GM12864 (cell line): ENCODE data around the gene METTL4.
"Not testable (repeated sequence)": the region's sequence is repeated elsewhere in the genome, so short reads cannot be mapped to it uniquely, and the experiment has no call there.

Experiments
- DNase-seq: peaks from one replicate; pipeline ENCODE4 v3.0.0-alpha.2; 2011; ENCODE audit warnings: low read depth
- H3K4me3 ChIP-seq: 2 replicates; pipeline ENCODE4 v1.5.1; 2011; ENCODE audit warnings: mild to moderate bottlenecking, low read depth, low read length, control low read depth
- TF ChIP-seq, protein P1 (sequence below): IDR thresholded peaks from 2 replicates; pipeline ENCODE4 v1.5.1; 2011; ENCODE audit warnings: low read depth, mild to moderate bottlenecking, moderate library complexity, low read length, control low read depth, inconsistent platforms; ENCODE audit errors: missing control alignments

Gene METTL4

DNA sequence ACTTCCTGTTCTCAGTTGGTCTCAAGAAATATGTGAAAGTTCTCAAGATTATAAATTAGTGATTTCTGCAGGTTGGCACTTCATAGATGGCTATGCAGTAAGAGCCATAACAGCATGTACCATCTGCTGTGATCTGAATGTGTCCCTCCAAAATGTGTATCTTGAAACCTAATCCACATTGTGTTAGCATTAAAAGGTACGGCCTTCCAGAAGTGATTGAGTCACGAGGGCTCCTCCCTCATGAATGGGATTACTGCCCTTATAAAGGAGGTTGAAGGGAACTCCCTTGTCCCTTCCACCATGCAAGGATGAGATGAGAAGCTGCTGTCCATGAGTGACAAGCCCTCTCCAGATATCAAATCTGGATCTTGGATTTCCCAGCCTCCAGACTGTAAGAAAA is 45.0 kb downstream of the METTL4 start:
- H3K4me3 ChIP-seq = no peak overlapping the region
- DNase-seq = no peak
- TF ChIP-seq, protein P1, sequence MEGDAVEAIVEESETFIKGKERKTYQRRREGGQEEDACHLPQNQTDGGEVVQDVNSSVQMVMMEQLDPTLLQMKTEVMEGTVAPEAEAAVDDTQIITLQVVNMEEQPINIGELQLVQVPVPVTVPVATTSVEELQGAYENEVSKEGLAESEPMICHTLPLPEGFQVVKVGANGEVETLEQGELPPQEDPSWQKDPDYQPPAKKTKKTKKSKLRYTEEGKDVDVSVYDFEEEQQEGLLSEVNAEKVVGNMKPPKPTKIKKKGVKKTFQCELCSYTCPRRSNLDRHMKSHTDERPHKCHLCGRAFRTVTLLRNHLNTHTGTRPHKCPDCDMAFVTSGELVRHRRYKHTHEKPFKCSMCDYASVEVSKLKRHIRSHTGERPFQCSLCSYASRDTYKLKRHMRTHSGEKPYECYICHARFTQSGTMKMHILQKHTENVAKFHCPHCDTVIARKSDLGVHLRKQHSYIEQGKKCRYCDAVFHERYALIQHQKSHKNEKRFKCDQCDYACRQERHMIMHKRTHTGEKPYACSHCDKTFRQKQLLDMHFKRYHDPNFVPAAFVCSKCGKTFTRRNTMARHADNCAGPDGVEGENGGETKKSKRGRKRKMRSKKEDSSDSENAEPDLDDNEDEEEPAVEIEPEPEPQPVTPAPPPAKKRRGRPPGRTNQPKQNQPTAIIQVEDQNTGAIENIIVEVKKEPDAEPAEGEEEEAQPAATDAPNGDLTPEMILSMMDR = no peak

DNA sequence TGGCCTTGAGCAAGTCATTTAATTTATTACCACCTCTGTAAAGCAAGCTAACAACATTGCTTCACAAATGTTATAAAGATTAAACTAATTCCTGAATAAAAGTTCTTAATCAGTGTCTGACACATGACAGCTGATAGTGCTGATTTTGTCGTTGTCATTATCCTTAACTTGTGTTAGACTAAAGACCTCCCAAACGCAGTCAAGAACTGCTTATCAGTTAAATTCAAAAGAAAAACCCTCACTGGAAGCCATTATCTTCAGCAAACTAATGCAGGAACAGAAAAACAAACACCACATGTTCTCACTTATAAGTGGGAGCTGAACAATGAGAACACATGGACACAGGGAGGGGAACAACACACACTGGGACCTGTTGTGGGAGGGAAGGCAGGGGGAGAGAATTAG is 46.5 kb downstream of the METTL4 start:
- not testable (repeated sequence) for H3K4me3 ChIP-seq, DNase-seq

DNA sequence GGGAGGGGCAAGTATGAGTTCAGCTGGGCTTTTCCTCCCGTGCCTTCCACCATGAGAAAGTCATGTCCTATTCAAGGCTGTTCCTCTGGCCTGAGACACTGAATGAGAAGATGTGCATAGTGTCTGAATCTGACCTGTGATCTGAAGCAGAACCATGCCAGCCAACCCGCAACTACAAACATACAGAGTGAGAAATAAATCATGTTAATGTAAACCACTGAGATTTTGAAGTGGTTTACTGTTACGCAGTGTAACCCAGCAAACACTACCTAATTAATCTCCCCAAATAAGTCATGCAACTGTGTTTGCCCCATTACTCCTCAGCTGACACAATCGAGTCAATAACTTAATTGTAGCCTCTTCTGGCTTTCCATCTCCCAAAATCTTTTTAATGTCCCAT is 49.2 kb downstream of the METTL4 start:
- no peak for DNase-seq
- H3K4me3 ChIP-seq = no peak overlapping the region
- TF ChIP-seq, protein P1 = no peak

DNA sequence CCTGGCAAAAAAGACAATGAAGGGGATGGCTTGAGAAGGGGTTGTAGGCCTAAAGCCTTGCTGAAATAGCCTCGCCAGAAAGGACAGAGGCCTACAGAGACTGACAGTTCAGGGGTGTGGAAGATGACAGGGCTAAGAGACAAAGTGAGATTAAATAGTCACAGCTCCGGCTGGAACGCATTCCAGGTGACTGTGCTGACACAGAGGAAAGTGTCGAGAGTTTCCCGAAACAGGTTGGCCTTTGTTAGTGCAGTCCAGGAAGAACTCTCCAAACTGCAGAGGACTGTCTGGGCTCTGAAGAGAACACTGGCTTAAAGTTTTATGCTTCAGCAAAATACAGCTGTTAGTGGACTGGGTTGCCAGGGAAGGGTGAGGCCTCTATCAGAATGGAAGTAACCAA is 52.8 kb downstream of the METTL4 start:
- DNase-seq = no peak
- TF ChIP-seq, protein P1 = no peak
- H3K4me3 ChIP-seq = no peak overlapping the region

DNA sequence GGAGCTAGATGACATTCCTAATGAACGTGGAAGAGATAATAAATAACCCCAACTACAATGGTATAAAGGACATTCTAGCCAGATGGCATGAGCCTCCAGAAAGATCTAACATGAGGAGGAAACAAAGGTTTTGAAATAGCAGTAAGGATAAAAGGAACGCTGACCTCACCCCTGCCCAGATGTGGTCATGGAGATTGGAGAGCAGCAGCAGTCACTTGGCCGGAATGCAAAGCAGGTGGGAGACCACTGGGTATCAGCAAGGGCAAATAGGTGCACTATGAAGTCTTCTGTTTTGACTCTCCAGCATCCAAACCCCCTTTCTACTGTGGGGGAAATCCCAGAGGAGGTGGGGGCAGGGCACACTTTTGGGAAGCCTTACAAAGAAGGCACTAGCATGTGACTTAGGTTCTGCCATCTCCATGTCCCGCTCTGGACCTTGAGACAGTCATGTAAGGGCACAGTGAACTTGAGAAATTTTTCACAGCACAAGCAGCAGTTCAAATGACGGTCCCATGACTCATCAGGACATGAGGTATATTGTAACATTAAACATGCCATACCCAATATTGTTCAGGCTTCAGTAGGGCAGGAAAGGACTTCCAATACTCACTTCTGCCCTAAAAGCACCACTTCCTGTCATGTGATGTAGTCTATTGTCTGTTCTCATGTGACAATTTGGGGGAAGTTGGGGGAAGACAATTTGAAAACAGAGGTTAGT is 55.2 kb downstream of the METTL4 start:
- H3K4me3 ChIP-seq = no peak overlapping the region
- DNase-seq = no peak
- TF ChIP-seq, protein P1 = no peak

DNA sequence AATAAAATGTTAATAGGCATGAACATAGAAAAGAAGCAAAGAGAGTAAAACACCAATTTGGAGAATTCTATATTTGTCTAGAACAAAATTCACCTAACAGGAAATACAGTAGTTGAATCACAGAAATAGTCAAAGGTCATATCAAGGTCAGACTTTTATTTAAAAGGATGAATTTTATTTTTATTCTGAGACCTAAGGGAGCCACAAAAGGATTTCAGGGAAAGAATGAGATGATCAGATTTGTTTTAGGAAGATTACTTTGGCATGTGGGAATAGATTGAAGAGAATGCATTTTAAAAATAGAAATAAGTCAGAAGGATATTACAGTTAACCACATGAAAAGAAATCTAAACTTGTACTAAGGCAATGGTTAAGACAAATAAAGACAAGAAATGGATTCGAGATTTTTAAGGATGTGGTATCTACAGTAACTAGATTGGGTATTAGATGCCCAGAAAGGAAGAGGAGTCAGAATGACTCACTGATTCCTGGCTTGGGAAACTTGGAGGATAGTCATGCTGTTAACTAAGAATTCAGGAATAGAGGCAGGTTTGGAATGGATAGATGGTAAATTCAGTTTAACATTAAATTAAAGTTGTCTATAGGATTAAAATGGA is 56.0 kb downstream of the METTL4 start:
- TF ChIP-seq, protein P1 = no peak
- DNase-seq = no peak
- no peak overlapping the region for H3K4me3 ChIP-seq

DNA sequence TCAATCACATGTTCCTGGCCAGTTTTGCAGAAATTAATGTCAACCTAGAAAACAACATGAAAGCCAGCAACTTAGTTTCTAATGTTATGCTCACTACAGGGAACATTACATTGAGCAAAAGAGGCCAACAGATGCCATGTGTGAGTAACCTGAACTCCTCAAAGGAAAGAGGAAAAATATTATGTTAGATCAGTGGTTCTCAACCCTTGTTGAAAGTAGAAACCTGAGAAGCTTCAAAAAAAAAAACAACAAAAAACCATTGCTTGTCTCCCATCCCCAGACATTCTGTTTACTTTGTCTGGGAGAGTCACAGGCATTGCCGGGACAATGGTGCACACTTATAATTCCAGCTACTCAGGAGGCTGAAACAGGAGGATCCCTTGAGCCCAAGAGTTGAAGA is 57.7 kb downstream of the METTL4 start:
- no peak for DNase-seq
- H3K4me3 ChIP-seq = no peak overlapping the region
- TF ChIP-seq, protein P1 = no peak
